BJ (cell line): ENCODE data around the gene DRC3. TPM values are rescaled to one million over a fixed set of nuclear protein-coding genes. Genes with fewer than 3 reads are reported as not detected.
"Not testable (repeated sequence)": the region's sequence is repeated elsewhere in the genome, so short reads cannot be mapped to it uniquely, and the experiment has no call there.

Source experiments
- CTCF ChIA-PET: fragments of 350-600 bp; formaldehyde crosslinking; extraction: SDS; loops from one replicate; lab custom pipeline; 2021; ENCODE audit warnings: antibody characterized with exemption, inconsistent platforms; lab: Yijun Ruan, JAX
- POLR2A ChIA-PET: fragments of 300-600 bp; sonication (Branson Sonifier 250); formaldehyde crosslinking; extraction: SDS; loops from one replicate; lab custom pipeline; 2021; ENCODE audit warnings: antibody characterized with exemption; lab: Charles Lee
- DNase-seq: peaks from one replicate; pipeline ENCODE4 v3.0.0-alpha.2; 2011; ENCODE audit warnings: low read depth
- H3K27me3 ChIP-seq: 2 replicates; pipeline ENCODE4 v1.6.0; 2011; ENCODE audit warnings: low read length; ENCODE audit not compliant: control insufficient read depth, insufficient read depth
- H3K36me3 ChIP-seq: 2 replicates; pipeline ENCODE4 v1.5.1; 2011; ENCODE audit warnings: low read length; ENCODE audit not compliant: control insufficient read depth, insufficient read depth
- H3K4me3 ChIP-seq: 2 replicates; pipeline ENCODE4 v1.5.1; 2011; ENCODE audit warnings: low read depth, mild to moderate bottlenecking, control low read depth, low read length
- polyA plus RNA-seq: library from polyadenylated mRNA; depleted of rRNA; stranded (reverse); fragments of >200 nt; gene quantifications from 2 replicates; pipeline ENCODE4 v1.2.3, GENCODE V29; 2011
- TF ChIP-seq, protein P1 (sequence below): IDR thresholded peaks from 2 replicates; pipeline ENCODE4 v1.5.1; 2011; ENCODE audit warnings: low read depth, mild to moderate bottlenecking, control low read depth, inconsistent platforms, low read length, moderate library complexity; ENCODE audit not compliant: insufficient read depth

DRC3 gene
- polyA plus RNA-seq, 1 experiment = 1.2 TPM

DNA sequence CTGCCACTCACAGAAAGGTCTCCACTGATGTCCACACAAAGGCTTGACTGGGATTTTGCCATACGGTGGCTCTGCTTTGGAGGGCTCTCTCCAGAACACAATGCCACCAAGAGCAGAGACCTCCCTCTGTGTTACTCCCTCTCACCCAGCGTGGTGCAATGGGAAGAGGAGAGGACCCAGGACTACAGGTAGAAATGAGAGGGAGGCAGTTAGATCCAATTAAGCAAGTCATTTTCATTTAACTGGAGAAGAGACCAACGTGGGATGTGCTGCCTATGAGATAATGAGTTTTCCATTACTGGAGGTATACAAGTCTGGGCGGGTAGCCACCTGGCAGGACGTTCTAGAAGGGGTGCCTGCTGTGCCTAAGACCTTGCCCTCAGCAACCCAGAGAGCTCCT is 34.7 kb upstream of the DRC3 start:
- POLR2A ChIA-PET = no interaction called here
- DNase-seq = no peak
- CTCF ChIA-PET = interaction anchor here (1.2 kb wide), 1 partner anchor 90 kb away, joined by 3 read pairs; no protein-coding TSS in a partner anchor
- TF ChIP-seq, protein P1, sequence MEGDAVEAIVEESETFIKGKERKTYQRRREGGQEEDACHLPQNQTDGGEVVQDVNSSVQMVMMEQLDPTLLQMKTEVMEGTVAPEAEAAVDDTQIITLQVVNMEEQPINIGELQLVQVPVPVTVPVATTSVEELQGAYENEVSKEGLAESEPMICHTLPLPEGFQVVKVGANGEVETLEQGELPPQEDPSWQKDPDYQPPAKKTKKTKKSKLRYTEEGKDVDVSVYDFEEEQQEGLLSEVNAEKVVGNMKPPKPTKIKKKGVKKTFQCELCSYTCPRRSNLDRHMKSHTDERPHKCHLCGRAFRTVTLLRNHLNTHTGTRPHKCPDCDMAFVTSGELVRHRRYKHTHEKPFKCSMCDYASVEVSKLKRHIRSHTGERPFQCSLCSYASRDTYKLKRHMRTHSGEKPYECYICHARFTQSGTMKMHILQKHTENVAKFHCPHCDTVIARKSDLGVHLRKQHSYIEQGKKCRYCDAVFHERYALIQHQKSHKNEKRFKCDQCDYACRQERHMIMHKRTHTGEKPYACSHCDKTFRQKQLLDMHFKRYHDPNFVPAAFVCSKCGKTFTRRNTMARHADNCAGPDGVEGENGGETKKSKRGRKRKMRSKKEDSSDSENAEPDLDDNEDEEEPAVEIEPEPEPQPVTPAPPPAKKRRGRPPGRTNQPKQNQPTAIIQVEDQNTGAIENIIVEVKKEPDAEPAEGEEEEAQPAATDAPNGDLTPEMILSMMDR = no peak
- no peaks in the 10 kb centered on the region for H3K36me3 ChIP-seq
- H3K4me3 ChIP-seq = no peak overlapping the region
- no peaks in the 10 kb centered on the region for H3K27me3 ChIP-seq

DNA sequence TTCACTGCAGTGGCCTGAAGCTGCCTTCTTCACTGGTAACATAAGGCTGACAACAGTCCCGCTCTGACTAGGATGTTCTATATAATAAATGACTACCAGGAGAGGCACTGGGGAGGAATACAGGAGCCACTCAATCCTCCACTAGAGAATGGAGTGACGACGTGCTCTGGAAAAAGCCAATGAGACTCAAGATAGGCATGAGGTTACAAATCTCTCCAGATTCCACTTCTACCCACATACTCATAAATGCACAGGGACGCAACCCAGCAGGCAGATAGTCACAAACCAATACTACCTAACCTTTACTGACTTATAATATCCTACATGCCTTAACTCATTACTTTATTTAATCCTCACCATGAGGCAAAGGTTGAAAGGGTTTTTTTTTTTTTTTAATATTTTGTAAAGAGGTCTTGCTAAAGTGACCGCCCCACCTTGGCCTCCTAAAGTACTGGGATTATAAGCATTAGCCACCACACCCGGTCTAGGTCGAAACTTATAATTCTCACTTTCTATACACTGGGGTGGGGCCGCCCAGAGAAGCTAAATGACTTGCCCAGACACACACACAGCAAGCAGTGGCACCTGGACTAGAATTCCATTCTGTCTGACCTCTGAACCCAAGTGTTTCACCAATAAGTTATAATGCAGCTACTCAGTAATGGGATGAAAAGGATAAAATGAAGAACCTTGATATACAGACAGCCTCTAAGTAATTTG is 34.1 kb upstream of the DRC3 start:
- TF ChIP-seq, protein P1 = no peak
- POLR2A ChIA-PET = interaction anchor here (0.5 kb wide), 1 partner anchor 72 kb away, joined by 3 read pairs; no protein-coding TSS in a partner anchor

DNA sequence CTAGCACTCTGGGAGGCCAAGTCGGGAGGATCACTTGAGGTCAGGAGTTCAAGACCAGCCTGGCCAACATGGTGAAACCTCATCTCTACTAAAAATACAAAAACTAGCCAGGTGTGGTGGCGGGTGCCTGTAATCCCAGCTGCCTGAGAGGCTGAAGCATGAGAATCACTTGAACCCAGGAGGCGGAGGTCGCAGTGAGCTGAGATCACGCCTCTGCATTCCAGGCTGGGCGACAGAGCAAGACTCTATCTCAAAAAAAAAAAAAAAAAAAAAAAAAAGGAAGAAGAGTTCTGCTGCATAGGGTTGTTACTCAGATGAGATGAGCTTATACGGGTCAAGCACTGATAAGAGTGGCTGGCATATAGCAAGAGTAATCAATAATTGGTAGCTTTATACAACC is 32.7 kb upstream of the DRC3 start:
- H3K27me3 ChIP-seq, POLR2A ChIA-PET, DNase-seq, H3K36me3 ChIP-seq, H3K4me3 ChIP-seq: not testable (repeated sequence)
- CTCF ChIA-PET = interaction anchor here (1.1 to 1.9 kb wide), 2 partner anchors 21 to 93 kb away, joined by 3 to 9 read pairs; no protein-coding TSS in a partner anchor

More for the DNA sequence above, 34.1 kb upstream of the DRC3 start:
- Histone ChIP-seq H3K4me3 (no peak overlapping the region), H3K36me3 (no peaks in the 10 kb centered on the region), H3K27me3 (no peaks in the 10 kb centered on the region)
- CTCF ChIA-PET = interaction anchor here (0.7 kb wide), 1 partner anchor 22 kb away, joined by 3 read pairs; no protein-coding TSS in a partner anchor
- no peak for DNase-seq

DNA sequence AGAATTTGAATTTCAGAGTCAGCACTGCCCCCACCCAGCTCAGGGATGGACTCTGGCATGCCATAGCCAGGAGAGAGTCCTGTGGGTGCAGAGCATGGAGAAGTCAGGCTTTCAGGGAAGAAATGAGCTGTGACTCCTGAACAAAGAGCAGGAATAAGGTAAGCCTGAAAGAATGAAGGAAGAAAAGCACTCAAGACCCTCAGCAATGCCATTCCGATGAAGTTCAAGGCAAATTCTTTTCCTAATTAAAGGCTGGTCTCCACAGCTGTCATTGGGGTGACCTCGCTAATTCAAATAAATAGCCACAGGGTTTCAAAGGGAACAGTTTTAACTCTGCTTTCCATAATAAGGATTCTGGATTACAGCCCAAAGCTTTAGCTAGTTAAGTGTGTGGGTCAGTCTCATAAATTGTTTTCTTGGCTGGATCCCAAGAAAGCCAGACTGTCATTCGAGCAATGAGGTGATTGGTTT is 32.2 kb upstream of the DRC3 start:
- TF ChIP-seq, protein P1 = no peak
- no peak overlapping the region for H3K4me3 ChIP-seq
- ChIA-PET CTCF (interaction anchor here (0.8 to 1.9 kb wide), 3 partner anchors 12 to 93 kb away, joined by 3 to 9 read pairs (median 3); no protein-coding TSS in a partner anchor), POLR2A (no interaction called here)
- H3K36me3 ChIP-seq = no peaks in the 10 kb centered on the region
- no peaks in the 10 kb centered on the region for H3K27me3 ChIP-seq
- no peak for DNase-seq

DNA sequence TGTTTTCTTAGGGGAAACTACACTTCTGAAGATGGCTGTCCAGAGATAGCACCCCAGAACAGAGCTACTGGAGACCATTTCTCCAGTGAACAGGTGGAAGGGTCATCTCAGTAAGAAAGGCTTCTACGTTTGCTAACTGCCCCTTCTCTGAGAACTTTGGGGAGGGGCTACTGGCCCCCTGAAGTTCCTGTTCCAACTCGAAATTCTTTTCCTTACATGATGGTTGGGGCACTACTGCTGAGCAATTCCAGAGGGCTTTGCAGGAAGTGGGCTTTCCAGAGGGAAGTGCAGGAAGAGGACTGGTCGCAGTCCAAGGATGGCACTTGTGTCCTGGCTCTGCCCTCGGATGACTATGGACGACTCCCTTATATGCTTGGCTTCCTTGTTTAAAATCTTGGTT is 31.6 kb upstream of the DRC3 start:
- H3K36me3 ChIP-seq = no peaks in the 10 kb centered on the region
- TF ChIP-seq, protein P1 = no peak
- H3K4me3 ChIP-seq = no peak overlapping the region
- no peak for DNase-seq
- H3K27me3 ChIP-seq = no peaks in the 10 kb centered on the region
- ChIA-PET POLR2A (no interaction called here), CTCF (interaction anchor here (0.8 to 1.9 kb wide), 2 partner anchors 12 to 22 kb away, joined by 3 to 9 read pairs; no protein-coding TSS in a partner anchor)
